Transverse colon (tissue), 4 donors: Measurements from ENCODE around the gene SPOCK3. TPM values are rescaled to one million over a fixed set of nuclear protein-coding genes. Genes with fewer than 3 reads are reported as not detected.

Experiments
- DNase-seq: peaks from one replicate; pipeline ENCODE4 v3.0.0-alpha.2; 2019
- H3K27ac ChIP-seq, 4 donors: fragments of 200-600 bp; sonication (generic); 2 replicates each; pipeline ENCODE4 v1.5.1; 2016 to 2018; ENCODE audit warnings: inconsistent platforms in 4 of 4
- H3K27me3 ChIP-seq: fragments of 200-600 bp; sonication (generic); 2 replicates; pipeline ENCODE4 v1.5.1; 2017; ENCODE audit warnings: inconsistent platforms
- H3K36me3 ChIP-seq, 4 donors: fragments of 200-600 bp; sonication (generic); 2 replicates each; pipeline ENCODE4 v1.5.1; 2017 to 2019; ENCODE audit warnings: inconsistent platforms in 4 of 4
- H3K4me1 ChIP-seq, 4 donors: fragments of 200-600 bp; sonication (generic); 2 replicates each; pipeline ENCODE4 v1.5.1; 2017 to 2020; ENCODE audit warnings: inconsistent platforms in 4 of 4
- H3K4me3 ChIP-seq, 4 donors: fragments of 200-600 bp; sonication (generic); 1 replicate in 1 of 4; 2 replicates in 3 of 4; pipeline versions ENCODE4 v1.5.1 to v1.6.1; 2017 to 2019; ENCODE audit warnings: inconsistent platforms in 4 of 4
- H3K9me3 ChIP-seq, 2 donors: fragments of 200-600 bp; sonication (generic); 2 replicates each; pipeline ENCODE4 v1.5.1; 2017 to 2019; ENCODE audit warnings: inconsistent platforms in 2 of 2
- CTCF ChIP-seq, 5 experiments: fragments of 200-600 bp in 3 of 5; fragments of 450-650 bp in 2 of 5; sonication (generic) in 3 of 5; IDR thresholded peaks; 1 replicate in 2 of 5; 2 replicates in 3 of 5; pipeline ENCODE4 v1.5.1; 2016 to 2017; ENCODE audit warnings: antibody characterized with exemption in 5 of 5, inconsistent platforms in 3 of 5, mild to moderate bottlenecking in 2 of 5, moderate library complexity in 1 of 5
- EP300 ChIP-seq: sonication (generic); formaldehyde crosslinking; IDR thresholded peaks from one replicate; pipeline ENCODE4 v1.6.1; 2017; ENCODE audit warnings: antibody characterized with exemption, low read depth
- POLR2A ChIP-seq: fragments of 450-650 bp; IDR thresholded peaks from one replicate; pipeline ENCODE4 v1.6.1; 2016; ENCODE audit warnings: antibody characterized with exemption, mild to moderate bottlenecking, moderate library complexity
- POLR2AphosphoS5 ChIP-seq, 3 donors: sonication (generic); formaldehyde crosslinking; IDR thresholded peaks; one replicate each; pipeline ENCODE4 v1.6.1; 2016; ENCODE audit warnings: antibody characterized with exemption in 3 of 3
- WGBS, 2 donors: methylation state at CpG; one replicate each; pipeline ENCODE4 v1.1.5; 2018; ENCODE audit warnings: low coverage in 1 of 2; 5-methylcytosine and 5-hydroxymethylcytosine counted together
- in situ Hi-C, 4 donors: fragments of 200-750 bp; cut with MboI; loops; one replicate each; pipeline versions ENCODE4 v1.15.0 to v1.15.1; 2017; ENCODE audit warnings: low sequenced_read_pairs in 3 of 4, low pct_ligation_motif_present in 1 of 4, low pct_unique_long_range_greater_than_20kb in 1 of 4
- intact Hi-C: fragments of 100-400 bp; cut with DNase I; formaldehyde crosslinking; loops from one replicate; pipeline ENCODE4 v1.15.1; 2023; ENCODE audit warnings: low total_unique reads
- total RNA-seq, 4 donors: library from RNA; depleted of rRNA; stranded (reverse); fragments of >200 nt; gene quantifications; one replicate each; pipeline ENCODE4 v1.1.0, GENCODE V29; 2016

The SPOCK3 gene
- total RNA-seq, 4 donors from 2014 or later = 0.27 to 0.64 TPM; not detected in 2

- 64 to 66% methylated on average over 4 of the region's 4 CpGs for WGBS, 2 donors
- in situ Hi-C loops = loop anchor here in 2 of 4 donors (25.0 kb wide), 2 partner anchors 284 to 1159 kb away; no protein-coding TSS in a partner anchor
These were observed 231.0 kb downstream of the SPOCK3 start for GRCh38 chr4:167003326-167003725.

GRCh38 chr4:167000141-167000852 is 234.0 kb downstream of the SPOCK3 start:
- 28 to 42% methylated on average over 4 of the region's 4 CpGs for WGBS, 2 donors
- no peaks in the 10 kb centered on the region for H3K27me3 ChIP-seq
- TF ChIP-seq POLR2AphosphoS5 (IDR thresholded peaks at IDR 0.05) (no peak), EP300 (no peak), POLR2A (no peak), CTCF (IDR thresholded peaks at IDR 0.05) (no peak)
- no peaks in the 10 kb centered on the region for H3K36me3 ChIP-seq
- DNase-seq = no peak
- intact Hi-C loops (no loop called here), in situ Hi-C loops (loop anchor here in 2 of 4 donors (25.0 kb wide), 2 partner anchors 287 to 1162 kb away; no protein-coding TSS in a partner anchor)
- H3K9me3 ChIP-seq = no peaks in the 10 kb centered on the region
- H3K27ac ChIP-seq = no peak overlapping the region
- H3K4me1 ChIP-seq = no peaks in the 10 kb centered on the region
- no peak overlapping the region for H3K4me3 ChIP-seq

More at GRCh38 chr4:167003326-167003725, 231.0 kb downstream of the SPOCK3 start:
- TF ChIP-seq POLR2A = no peak
- no peak for TF ChIP-seq POLR2AphosphoS5 (IDR thresholded peaks at IDR 0.05)
- TF ChIP-seq EP300 = no peak
- no peak for TF ChIP-seq CTCF (IDR thresholded peaks at IDR 0.05)
- H3K27me3 ChIP-seq = no peaks in the 10 kb centered on the region
- DNase-seq = no peak
- no peak overlapping the region for H3K4me3 ChIP-seq
- intact Hi-C loops = no loop called here
- no peak overlapping the region for H3K27ac ChIP-seq
- H3K4me1 ChIP-seq = no peaks in the 10 kb centered on the region
- H3K36me3 ChIP-seq = no peaks in the 10 kb centered on the region
- no peaks in the 10 kb centered on the region for H3K9me3 ChIP-seq

GRCh38 chr4:166996216-166996615 is 238.1 kb downstream of the SPOCK3 start:
- Histone ChIP-seq H3K36me3 (no peaks in the 10 kb centered on the region), H3K4me3 (no peak overlapping the region), H3K4me1 (no peaks in the 10 kb centered on the region), H3K27me3 (no peaks in the 10 kb centered on the region), H3K27ac (no peak overlapping the region), H3K9me3 (no peaks in the 10 kb centered on the region)
- 67 to 68% methylated on average over 1 of the region's 1 CpG for WGBS, 2 donors
- no peak for TF ChIP-seq CTCF (IDR thresholded peaks at IDR 0.05)
- TF ChIP-seq POLR2AphosphoS5 (IDR thresholded peaks at IDR 0.05) = no peak
- no peak for TF ChIP-seq POLR2A
- no peak for TF ChIP-seq EP300
- DNase-seq = no peak
- in situ Hi-C loops = no loop called here
- intact Hi-C loops = no loop called here

GRCh38 chr4:166994686-166995085 is 239.6 kb downstream of the SPOCK3 start:
- in situ Hi-C loops = no loop called here
- Histone ChIP-seq H3K27me3 (no peaks in the 10 kb centered on the region), H3K9me3 (no peaks in the 10 kb centered on the region), H3K36me3 (no peaks in the 10 kb centered on the region), H3K4me3 (no peak overlapping the region), H3K4me1 (no peaks in the 10 kb centered on the region), H3K27ac (no peak overlapping the region)
- intact Hi-C loops = loop anchor here (1.0 kb wide), 1 partner anchor 25 kb away; no protein-coding TSS in a partner anchor
- no peak for TF ChIP-seq CTCF (IDR thresholded peaks at IDR 0.05)
- DNase-seq = no peak
